Measurements from ENCODE around the gene WFDC11.

- TF ChIP-seq CTCF (IDR thresholded peaks at IDR 0.05) (no peak), POLR2A (IDR thresholded peaks at IDR 0.05) (no peak)
Observed at GRCh38 chr20:45607810-45608209, 62.2 kb downstream of the WFDC11 start.
